BJ (cell line): Measurements from ENCODE around the gene SMS. TPM values are rescaled to one million over a fixed set of nuclear protein-coding genes. Genes with fewer than 3 reads are reported as not detected.

ENCODE experiments used
- CTCF ChIA-PET: fragments of 350-600 bp; formaldehyde crosslinking; extraction: SDS; loops from one replicate; lab custom pipeline; 2021; ENCODE audit warnings: antibody characterized with exemption, inconsistent platforms; lab: Yijun Ruan, JAX
- POLR2A ChIA-PET: fragments of 300-600 bp; sonication (Branson Sonifier 250); formaldehyde crosslinking; extraction: SDS; loops from one replicate; lab custom pipeline; 2021; ENCODE audit warnings: antibody characterized with exemption; lab: Charles Lee
- DNase-seq: peaks from one replicate; pipeline ENCODE4 v3.0.0-alpha.2; 2011; ENCODE audit warnings: low read depth
- H3K27me3 ChIP-seq: 2 replicates; pipeline ENCODE4 v1.6.0; 2011; ENCODE audit warnings: low read length; ENCODE audit not compliant: control insufficient read depth, insufficient read depth
- H3K36me3 ChIP-seq: 2 replicates; pipeline ENCODE4 v1.5.1; 2011; ENCODE audit warnings: low read length; ENCODE audit not compliant: control insufficient read depth, insufficient read depth
- H3K4me3 ChIP-seq: 2 replicates; pipeline ENCODE4 v1.5.1; 2011; ENCODE audit warnings: low read depth, mild to moderate bottlenecking, control low read depth, low read length
- polyA plus RNA-seq: library from polyadenylated mRNA; depleted of rRNA; stranded (reverse); fragments of >200 nt; gene quantifications from 2 replicates; pipeline ENCODE4 v1.2.3, GENCODE V29; 2011; rRNA removed
- TF ChIP-seq, protein P1 (sequence below): IDR thresholded peaks from 2 replicates; pipeline ENCODE4 v1.5.1; 2011; ENCODE audit warnings: low read depth, mild to moderate bottlenecking, control low read depth, inconsistent platforms, low read length, moderate library complexity; ENCODE audit not compliant: insufficient read depth

SMS gene
- polyA plus RNA-seq, 1 experiment = 26.0 TPM

DNA sequence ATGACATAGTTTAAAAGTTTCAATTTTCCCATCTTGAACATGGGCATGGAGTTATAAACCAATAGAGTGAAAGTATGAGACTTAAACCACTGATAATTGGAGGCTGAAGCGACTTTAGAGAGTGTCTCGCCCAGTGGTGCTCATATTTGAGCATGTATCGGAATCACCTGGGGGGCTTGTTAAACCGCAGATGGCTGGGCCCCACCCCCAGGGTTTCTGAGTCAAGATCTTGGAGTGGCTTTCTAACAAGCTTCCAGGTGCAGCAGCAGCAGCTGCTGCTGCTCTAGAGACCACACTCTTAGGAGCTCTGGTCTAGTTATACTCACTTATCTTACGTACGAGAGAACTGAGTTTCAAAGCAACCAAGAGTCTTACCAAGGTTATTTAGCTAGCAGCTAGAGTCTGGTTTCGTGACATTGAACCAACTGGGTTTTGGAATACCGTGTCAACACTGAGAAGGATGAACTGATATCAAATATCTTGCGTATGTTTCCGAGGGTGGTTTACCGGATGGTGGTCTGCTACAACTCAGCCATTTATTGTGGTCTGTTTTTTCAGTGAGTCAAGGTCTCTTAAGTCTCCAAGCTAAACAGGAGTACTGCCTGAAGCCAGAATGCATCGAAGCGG, 97.5 kb downstream of the SMS start:
- CTCF ChIA-PET = interaction anchor here (1.4 kb wide), 1 partner anchor 98 kb away, joined by 3 read pairs; no protein-coding TSS in a partner anchor
- no peak for DNase-seq
- no peaks in the 10 kb centered on the region for H3K27me3 ChIP-seq
- POLR2A ChIA-PET = no interaction called here
- H3K36me3 ChIP-seq = no peaks in the 10 kb centered on the region
- no peak overlapping the region for H3K4me3 ChIP-seq
- TF ChIP-seq, protein P1, sequence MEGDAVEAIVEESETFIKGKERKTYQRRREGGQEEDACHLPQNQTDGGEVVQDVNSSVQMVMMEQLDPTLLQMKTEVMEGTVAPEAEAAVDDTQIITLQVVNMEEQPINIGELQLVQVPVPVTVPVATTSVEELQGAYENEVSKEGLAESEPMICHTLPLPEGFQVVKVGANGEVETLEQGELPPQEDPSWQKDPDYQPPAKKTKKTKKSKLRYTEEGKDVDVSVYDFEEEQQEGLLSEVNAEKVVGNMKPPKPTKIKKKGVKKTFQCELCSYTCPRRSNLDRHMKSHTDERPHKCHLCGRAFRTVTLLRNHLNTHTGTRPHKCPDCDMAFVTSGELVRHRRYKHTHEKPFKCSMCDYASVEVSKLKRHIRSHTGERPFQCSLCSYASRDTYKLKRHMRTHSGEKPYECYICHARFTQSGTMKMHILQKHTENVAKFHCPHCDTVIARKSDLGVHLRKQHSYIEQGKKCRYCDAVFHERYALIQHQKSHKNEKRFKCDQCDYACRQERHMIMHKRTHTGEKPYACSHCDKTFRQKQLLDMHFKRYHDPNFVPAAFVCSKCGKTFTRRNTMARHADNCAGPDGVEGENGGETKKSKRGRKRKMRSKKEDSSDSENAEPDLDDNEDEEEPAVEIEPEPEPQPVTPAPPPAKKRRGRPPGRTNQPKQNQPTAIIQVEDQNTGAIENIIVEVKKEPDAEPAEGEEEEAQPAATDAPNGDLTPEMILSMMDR = no peak

- ChIA-PET POLR2A (no interaction called here), CTCF (no interaction called here)
- H3K4me3 ChIP-seq = no peak overlapping the region
- DNase-seq = no peak
- H3K27me3 ChIP-seq = no peaks in the 10 kb centered on the region
- TF ChIP-seq, protein P1 = no peak
- H3K36me3 ChIP-seq = no peaks in the 10 kb centered on the region
These were observed 99.0 kb downstream of the SMS start for GRCh38 chrX:22039541-22039940.

DNA sequence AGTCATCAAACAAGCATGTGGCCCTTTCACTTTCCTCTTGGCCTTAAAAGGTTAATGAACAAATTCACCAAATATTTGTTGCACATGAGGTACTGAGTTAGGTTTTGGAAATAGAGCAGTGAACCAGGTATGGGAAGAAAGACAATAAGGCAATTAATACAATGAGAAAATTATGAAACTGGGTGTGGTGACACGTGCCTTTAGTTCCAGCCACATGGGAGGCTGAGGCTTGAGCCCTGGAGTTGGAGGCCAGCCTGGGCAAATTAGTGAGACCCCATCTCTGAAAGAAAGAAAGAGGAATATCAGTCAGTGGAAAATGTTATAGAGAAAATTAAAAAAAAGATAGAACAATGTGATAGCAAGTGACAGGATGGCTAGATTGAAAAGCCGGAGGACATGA, 99.7 kb downstream of the SMS start:
- no peak for DNase-seq
- CTCF ChIA-PET = no interaction called here

DNA sequence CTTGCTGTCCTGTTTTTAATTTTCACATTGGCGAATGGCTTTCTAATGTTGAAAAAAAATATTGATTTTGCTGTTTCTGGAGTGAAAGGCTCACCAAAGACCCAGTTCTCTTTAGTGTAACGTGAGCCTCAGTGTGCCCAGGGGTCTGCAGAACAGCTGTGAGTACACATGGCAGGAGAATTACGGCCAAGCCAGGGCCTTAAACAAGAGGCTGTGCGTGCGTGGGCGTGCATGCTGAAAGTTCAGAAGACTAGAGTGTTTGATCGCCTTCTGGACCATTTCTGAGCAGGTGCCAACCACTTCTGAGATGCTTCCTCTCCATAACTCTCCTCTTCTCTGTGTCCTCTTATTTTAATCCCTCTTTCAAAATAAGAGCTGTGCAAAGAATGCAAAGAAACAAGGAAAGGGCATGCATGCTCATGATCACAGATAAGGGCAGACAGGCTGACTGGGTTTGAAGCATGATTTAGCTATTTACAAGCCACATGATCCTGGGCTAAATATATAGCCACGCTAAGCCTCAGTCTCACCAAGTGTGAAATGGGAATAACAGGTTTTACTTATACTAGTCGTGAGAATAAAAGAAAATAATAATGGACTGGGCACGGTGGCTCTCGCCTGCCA, 101.5 kb downstream of the SMS start:
- POLR2A ChIA-PET = no interaction called here
- CTCF ChIA-PET = interaction anchor here (0.9 kb wide), 1 partner anchor 45 kb away, joined by 3 read pairs; no protein-coding TSS in a partner anchor
- TF ChIP-seq, protein P1 = no peak
- DNase-seq = no peak
- no peak overlapping the region for H3K4me3 ChIP-seq
- no peaks in the 10 kb centered on the region for H3K36me3 ChIP-seq
- no peaks in the 10 kb centered on the region for H3K27me3 ChIP-seq

More for the DNA sequence above, 99.7 kb downstream of the SMS start:
- POLR2A ChIA-PET = no interaction called here
- TF ChIP-seq, protein P1 = no peak
- Histone ChIP-seq H3K4me3 (no peak overlapping the region), H3K36me3 (no peaks in the 10 kb centered on the region), H3K27me3 (no peaks in the 10 kb centered on the region)

GRCh38 chrX:22043872-22044271, 103.4 kb downstream of the SMS start:
- TF ChIP-seq, protein P1 = no peak
- H3K4me3 ChIP-seq = no peak overlapping the region
- no peak for DNase-seq
- no peaks in the 10 kb centered on the region for H3K27me3 ChIP-seq
- H3K36me3 ChIP-seq = no peaks in the 10 kb centered on the region
- POLR2A ChIA-PET = no interaction called here
- CTCF ChIA-PET = no interaction called here

Other genes starting within 250 kb of the SMS start
- not detected in 2 replicates for gene SMPX, start 182.6 kb upstream of the SMS start, polyA plus RNA-seq
- gene MBTPS2, start 101.1 kb upstream of the SMS start, polyA plus RNA-seq = 14.6 and 27.3 TPM in 2 replicates
- gene YY2, start 84.7 kb upstream of the SMS start, polyA plus RNA-seq = 0.60 and 0.83 TPM in 2 replicates
- gene PHEX, start 91.6 kb downstream of the SMS start, polyA plus RNA-seq = 0.10 and 0.17 TPM in 2 replicates